ENCODE data around the gene CLASRP. TPM values are rescaled to one million over a fixed set of nuclear protein-coding genes. Genes with fewer than 3 reads are reported as not detected.
"Not testable (repeated sequence)": the region's sequence is repeated elsewhere in the genome, so short reads cannot be mapped to it uniquely, and the experiment has no call there.

CLASRP gene
- total and polyA plus RNA-seq, 5 donors = 34.3 to 36.8 (median 36.7) TPM

DNA sequence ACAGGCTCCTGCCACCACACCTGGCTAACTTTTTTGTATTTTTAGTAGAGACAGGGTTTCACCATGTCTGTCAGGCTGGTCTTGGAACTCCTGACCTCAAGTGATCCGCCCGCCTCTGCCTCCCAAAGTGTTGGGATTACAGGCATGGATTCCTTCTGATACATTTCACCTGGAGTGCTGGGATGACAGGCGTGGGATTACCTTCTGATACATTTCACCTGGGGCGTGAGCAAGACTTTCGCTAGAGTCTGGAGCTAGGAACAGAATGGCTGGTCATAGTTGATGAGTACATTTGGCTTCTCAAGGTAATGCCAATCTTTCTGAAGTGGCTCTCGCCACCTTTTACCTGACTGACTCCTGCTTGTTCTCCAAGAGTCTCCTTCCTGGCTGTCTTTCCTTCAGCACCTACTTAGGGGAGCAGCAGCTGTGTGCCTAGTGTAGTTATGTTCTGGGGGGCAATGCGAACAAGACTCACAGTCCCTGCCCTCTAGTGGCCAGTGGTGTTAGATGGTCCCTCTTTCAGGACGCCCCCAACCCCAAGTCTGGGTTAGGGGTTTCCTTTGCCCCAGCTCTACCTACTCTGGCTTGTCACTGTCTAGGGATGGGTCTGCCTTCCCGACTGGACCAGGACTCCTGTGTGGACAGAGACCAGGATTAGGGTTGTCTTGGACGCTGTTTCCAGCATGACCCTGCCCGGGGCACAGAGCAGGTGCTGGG, 73.4 kb downstream of the CLASRP start:
- WGBS = 96% methylated on average over 11 of the region's 11 CpGs
- DNase-seq (peak in 1 of 3 donors; percentile 23), ATAC-seq (no peak)
- Histone ChIP-seq H3K9me3 (ENCODE audit: control insufficient read depth, low read length) (no peaks in the 10 kb centered on the region), H3K27me3 (ENCODE audit: control insufficient read depth, insufficient read depth) (no peaks in the 10 kb centered on the region), H3K4me3 (ENCODE audit: low read length) (no peak overlapping the region), H3K27ac (ENCODE audit: low read length) (no peak overlapping the region), H3K4me1 (ENCODE audit: control insufficient read depth, insufficient read depth, low read length) (no peaks in the 10 kb centered on the region)
- intact Hi-C loops (cut with DNase I) = no loop called here

DNA sequence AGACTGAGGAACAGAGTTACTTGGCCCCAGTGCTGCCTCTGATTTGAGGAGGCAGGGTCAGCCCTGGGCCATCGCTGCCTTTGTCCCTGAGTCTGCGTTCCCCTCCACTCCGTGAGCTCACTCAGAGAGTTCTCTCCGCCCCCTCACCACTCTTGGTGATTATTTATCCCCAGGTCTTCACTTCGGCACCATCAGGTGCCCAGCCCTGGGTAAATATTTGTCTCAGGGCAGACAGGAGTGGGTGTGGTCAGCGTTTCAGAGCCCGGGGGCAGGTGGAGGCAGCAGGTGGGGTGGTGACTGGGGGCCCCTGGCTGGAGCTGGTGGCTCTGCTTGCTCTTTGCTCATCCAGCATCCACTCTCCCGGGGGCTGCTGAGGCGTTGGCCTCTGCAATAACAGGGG, 74.8 kb downstream of the CLASRP start:
- intact Hi-C loops (cut with DNase I) = no loop called here
- no peak overlapping the region for H3K4me3 ChIP-seq (ENCODE audit: low read length)
- 87% methylated on average over 9 of the region's 9 CpGs for WGBS
- DNase-seq (peak in 2 of 3 donors; percentile 21 to 55), ATAC-seq (no peak)
- H3K27me3 ChIP-seq (ENCODE audit: control insufficient read depth, insufficient read depth) = no peaks in the 10 kb centered on the region
- peaks cover 2% of the 10 kb centered on the region for H3K4me1 ChIP-seq (ENCODE audit: control insufficient read depth, insufficient read depth, low read length)
- H3K27ac ChIP-seq (ENCODE audit: low read length) = no peak overlapping the region
- H3K9me3 ChIP-seq (ENCODE audit: control insufficient read depth, low read length) = no peaks in the 10 kb centered on the region

DNA sequence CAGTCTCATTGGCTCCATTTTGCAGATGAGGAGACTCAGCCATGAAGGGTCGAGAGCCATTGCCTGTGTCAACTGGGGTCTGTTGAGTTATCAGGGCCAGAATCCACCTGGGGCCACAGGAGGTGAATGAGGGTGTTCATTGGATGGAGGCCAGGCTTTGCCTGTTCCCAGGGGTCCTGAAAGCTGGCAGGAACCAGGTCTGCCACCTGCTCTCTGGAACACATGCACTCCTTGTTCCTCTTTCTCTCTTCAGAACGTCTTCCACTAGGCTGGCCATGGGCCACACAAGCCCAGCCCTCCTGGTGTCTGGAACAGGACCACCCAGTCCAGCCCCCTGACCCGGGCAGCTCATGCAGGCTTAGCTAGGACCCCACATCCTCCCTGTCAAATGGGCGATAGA, 75.3 kb downstream of the CLASRP start:
- whole genome bisulfite sequencing = 83% methylated on average over 4 of the region's 4 CpGs
- intact Hi-C loops (cut with DNase I) = no loop called here
- H3K27ac ChIP-seq (ENCODE audit: low read length) = no peak overlapping the region
- DNase-seq (peak in 1 of 3 donors; percentile 6), ATAC-seq (no peak)
- no peak overlapping the region for H3K4me3 ChIP-seq (ENCODE audit: low read length)
- no peaks in the 10 kb centered on the region for H3K27me3 ChIP-seq (ENCODE audit: control insufficient read depth, insufficient read depth)
- H3K9me3 ChIP-seq (ENCODE audit: control insufficient read depth, low read length) = no peaks in the 10 kb centered on the region
- H3K4me1 ChIP-seq (ENCODE audit: control insufficient read depth, insufficient read depth, low read length) = peaks cover 3% of the 10 kb centered on the region

DNA sequence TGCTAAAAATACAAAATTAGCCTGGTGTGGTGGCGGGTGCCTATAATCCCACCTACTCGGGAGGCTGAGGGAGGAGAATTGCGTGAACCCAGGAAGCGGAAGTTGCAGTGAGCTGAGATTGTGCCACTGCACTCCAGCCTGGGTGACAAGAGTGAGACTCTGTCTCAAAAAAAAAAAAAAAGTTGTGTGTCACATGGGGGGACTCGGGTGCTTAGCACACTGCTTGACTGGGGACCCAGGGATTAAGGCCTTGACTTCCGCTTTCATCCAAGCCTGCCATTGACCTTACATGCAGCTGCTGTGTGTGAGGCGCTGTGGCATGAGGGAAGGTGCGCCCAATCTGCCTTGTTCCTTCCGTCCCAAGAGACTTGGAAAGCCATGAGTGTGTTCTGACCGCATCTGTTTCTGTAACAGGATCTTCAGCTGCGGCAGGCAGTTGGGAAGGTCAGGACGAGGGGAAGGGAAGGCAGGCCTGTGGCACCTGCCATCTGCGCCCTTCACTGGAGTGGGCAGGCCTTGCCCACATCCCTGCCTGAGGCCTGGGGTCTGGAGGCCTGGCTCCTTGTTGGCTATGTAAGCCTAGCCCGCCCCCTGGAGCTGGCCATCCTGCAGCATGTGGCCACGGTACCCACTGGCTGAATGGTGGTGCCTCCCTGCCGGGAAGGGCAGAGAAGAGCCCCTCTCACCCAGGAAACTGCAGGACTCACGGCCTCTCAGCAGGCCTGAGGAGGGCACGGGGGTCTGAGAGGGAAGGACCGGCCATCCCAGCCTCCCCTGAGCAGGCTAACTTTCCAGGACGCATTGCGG, 77.2 kb downstream of the CLASRP start:
- H3K9me3 ChIP-seq (ENCODE audit: control insufficient read depth, low read length) = no peaks in the 10 kb centered on the region
- DNase-seq (peak in 1 of 3 donors; percentile 38), ATAC-seq (peak in 1 of 2 donors; percentile 11)
- H3K27me3 ChIP-seq (ENCODE audit: control insufficient read depth, insufficient read depth) = no peaks in the 10 kb centered on the region
- H3K4me3 ChIP-seq (ENCODE audit: low read length) = no peak overlapping the region
- no peak overlapping the region for H3K27ac ChIP-seq (ENCODE audit: low read length)
- 90% methylated on average over 21 of the region's 21 CpGs for WGBS
- intact Hi-C loops (cut with DNase I) = no loop called here
- peaks cover 3% of the 10 kb centered on the region for H3K4me1 ChIP-seq (ENCODE audit: control insufficient read depth, insufficient read depth, low read length)

DNA sequence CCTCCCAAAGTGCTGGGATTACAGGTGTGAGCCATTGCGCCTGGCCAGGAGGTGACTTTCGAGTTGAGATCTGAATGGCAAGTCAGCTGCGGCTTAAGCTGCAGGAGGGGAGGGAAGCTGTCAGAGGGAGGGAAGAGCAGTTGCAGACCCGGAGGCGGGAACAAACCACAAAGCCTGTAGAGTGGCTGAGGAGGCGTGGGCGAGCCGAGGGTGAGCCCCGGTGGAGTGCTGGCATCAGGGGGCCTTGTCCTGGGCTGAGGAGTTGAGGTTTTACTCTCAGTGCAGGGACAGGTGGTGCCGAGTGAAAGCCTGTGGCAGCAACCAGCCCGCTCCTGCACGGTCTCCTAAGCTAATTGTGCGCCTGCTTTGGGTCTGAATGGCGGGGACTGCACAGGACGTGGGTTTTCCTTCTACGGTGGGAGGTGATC, 78.3 kb downstream of the CLASRP start:
- 63% methylated on average over 16 of the region's 16 CpGs for WGBS
- Histone ChIP-seq H3K27ac (ENCODE audit: low read length) (no peak overlapping the region), H3K4me3 (ENCODE audit: low read length) (no peak overlapping the region), H3K27me3 (ENCODE audit: control insufficient read depth, insufficient read depth) (no peaks in the 10 kb centered on the region), H3K4me1 (ENCODE audit: control insufficient read depth, insufficient read depth, low read length) (peaks cover 3% of the 10 kb centered on the region), H3K9me3 (ENCODE audit: control insufficient read depth, low read length) (no peaks in the 10 kb centered on the region)
- intact Hi-C loops (cut with DNase I) = no loop called here
- ATAC-seq (no peak), DNase-seq (no peak)

DNA sequence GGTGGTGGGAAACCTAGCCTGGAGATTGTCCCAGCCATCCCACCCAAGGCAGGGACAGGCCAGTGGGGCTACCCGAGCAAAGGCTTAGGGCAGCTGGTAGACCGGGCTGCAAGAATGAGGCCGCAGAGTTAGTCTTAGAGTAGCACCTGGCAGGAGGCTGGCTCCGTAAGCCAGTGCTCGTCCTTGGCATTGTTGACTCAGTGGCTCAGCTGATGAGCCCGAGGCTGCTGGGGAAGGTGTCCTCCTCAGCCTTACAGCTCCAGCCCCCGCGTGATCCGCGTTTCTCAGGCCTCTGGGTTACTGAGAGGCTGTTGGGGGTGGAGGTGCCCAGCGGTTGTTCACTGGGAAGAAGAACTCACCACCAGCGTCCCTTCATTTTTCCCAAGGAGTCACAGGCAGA, 78.8 kb downstream of the CLASRP start:
- no peak overlapping the region for H3K4me3 ChIP-seq (ENCODE audit: low read length)
- no peak for ATAC-seq
- peaks cover 3% of the 10 kb centered on the region for H3K4me1 ChIP-seq (ENCODE audit: control insufficient read depth, insufficient read depth, low read length)
- no peaks in the 10 kb centered on the region for H3K27me3 ChIP-seq (ENCODE audit: control insufficient read depth, insufficient read depth)
- intact Hi-C loops (cut with DNase I) = no loop called here
- peak in 1 of 3 donors; percentile 46 for DNase-seq
- no peaks in the 10 kb centered on the region for H3K9me3 ChIP-seq (ENCODE audit: control insufficient read depth, low read length)
- 79% methylated on average over 12 of the region's 12 CpGs for WGBS
- no peak overlapping the region for H3K27ac ChIP-seq (ENCODE audit: low read length)

DNA sequence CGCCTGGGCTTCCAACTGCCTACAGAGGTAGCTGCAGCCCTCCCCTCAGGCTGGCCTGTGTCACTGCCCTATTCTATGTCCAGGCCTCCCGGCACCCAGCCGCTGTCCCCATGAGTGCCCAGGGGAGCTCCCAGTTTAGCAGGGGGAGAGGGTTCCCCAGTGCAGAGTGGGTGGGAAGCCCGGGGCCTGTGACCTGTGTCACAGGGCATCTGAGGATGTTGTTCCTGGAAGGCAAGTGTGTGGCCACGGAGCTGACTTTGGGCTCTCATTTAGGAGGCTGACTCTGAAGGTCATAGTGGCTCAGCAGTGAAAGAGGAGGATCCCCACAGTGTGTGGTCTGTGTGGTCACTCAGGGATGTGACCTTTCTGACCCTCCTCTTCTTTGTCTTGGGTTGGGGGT, 79.3 kb downstream of the CLASRP start:
- Histone ChIP-seq H3K4me3 (ENCODE audit: low read length) (no peak overlapping the region), H3K4me1 (ENCODE audit: control insufficient read depth, insufficient read depth, low read length) (peaks cover 3% of the 10 kb centered on the region), H3K27ac (ENCODE audit: low read length) (no peak overlapping the region), H3K9me3 (ENCODE audit: control insufficient read depth, low read length) (no peaks in the 10 kb centered on the region), H3K27me3 (ENCODE audit: control insufficient read depth, insufficient read depth) (no peaks in the 10 kb centered on the region)
- intact Hi-C loops (cut with DNase I) = no loop called here
- ATAC-seq (no peak), DNase-seq (peak in 2 of 3 donors; percentile 37 to 46)
- WGBS = 71% methylated on average over 5 of the region's 5 CpGs

DNA sequence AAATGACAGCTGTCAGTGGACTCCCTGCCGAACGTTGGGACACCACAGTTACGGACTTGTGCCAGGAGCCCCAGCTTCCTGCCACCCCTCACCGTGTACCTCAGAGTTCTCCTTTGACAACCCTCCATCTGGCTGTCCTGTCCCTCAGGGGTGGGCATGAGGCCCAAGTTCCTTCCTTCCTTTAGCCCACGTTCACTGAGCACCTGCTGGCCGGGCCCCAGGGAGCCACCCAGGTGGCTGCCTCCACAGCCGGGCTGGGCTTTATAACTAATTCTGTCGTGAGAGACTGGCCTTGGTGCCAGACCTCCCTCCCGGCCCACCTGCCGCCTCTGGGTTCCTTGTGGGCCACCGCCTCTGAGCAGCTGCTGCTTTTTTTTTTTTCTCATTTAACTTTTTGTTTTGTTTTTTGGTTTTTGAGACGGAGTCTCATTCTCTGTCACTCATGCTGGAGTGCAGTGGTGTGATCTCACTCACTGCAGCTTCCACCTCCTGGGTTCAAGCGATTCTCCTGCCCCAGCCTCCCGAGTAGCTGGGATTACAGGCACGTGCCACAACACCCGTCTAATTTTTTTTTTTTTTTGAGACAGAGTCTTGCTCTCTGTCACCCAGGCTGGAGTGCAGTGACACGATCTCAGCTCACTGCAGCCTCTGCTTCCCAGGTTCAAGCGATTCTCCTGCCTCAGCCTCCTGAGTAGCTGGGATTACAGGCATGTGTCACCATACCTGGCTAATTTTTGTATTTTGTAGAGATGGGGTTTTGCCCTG, 79.9 kb downstream of the CLASRP start:
- WGBS = 59% methylated on average over 18 of the region's 18 CpGs
- peak in 1 of 3 donors; percentile 23 for DNase-seq
- H3K4me3 ChIP-seq (ENCODE audit: low read length); H3K27me3 ChIP-seq (ENCODE audit: control insufficient read depth, insufficient read depth); ATAC-seq; H3K27ac ChIP-seq (ENCODE audit: low read length); H3K4me1 ChIP-seq (ENCODE audit: control insufficient read depth, insufficient read depth, low read length); H3K9me3 ChIP-seq (ENCODE audit: control insufficient read depth, low read length); intact Hi-C loops (cut with DNase I): not testable (repeated sequence)

DNA sequence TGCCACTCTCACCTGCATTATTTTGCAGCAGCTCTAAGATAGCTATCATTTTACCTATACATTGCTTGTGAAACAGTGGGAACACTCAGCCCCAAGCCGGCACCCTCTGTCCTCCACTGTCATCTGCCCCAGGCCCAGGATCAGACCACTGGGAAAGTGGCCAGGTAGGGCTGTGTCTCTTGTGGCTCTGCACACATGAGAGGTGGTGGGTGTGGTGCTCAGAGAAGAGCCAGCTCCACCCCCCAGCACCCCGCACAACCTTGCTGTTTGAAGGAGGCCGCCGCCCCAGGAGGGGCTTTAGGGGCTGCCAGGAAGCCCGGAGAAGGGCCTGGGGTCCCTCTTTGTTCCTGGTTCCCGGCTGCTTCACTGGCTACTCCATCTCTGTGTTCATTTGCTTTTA, 80.7 kb downstream of the CLASRP start:
- 96% methylated on average over 6 of the region's 6 CpGs for whole genome bisulfite sequencing
- Histone ChIP-seq H3K4me3 (ENCODE audit: low read length) (no peak overlapping the region), H3K4me1 (ENCODE audit: control insufficient read depth, insufficient read depth, low read length) (peaks cover 3% of the 10 kb centered on the region), H3K9me3 (ENCODE audit: control insufficient read depth, low read length) (no peaks in the 10 kb centered on the region), H3K27me3 (ENCODE audit: control insufficient read depth, insufficient read depth) (no peaks in the 10 kb centered on the region), H3K27ac (ENCODE audit: low read length) (no peak overlapping the region)
- no peak for DNase-seq
- intact Hi-C loops (cut with DNase I) = no loop called here
- no peak for ATAC-seq

Measured in right cardiac atrium (tissue), 5 donors.